Measurements from ENCODE around the gene NFIA. TPM values are rescaled to one million over a fixed set of nuclear protein-coding genes. Genes with fewer than 3 reads are reported as not detected.

Gene NFIA
- polyA plus RNA-seq, 3 donors, result 3.9 to 25.9 (median 18.2) TPM

- WGBS, 3 donors, result 62 to 84% (median 77%) methylated on average over 3 of the region's 3 CpGs
- no peak overlapping the region for H3K27ac ChIP-seq (ENCODE audit: low read depth, low read length)
Observed at GRCh38 chr1:61240878-61241277, 158.5 kb downstream of the NFIA start.

- 14 to 18% (median 15%) methylated on average over 4 of the region's 4 CpGs for WGBS, 3 donors
- H3K27ac ChIP-seq (ENCODE audit: low read depth, low read length), result no peak overlapping the region
Observed at GRCh38 chr1:61241411-61241838, 159.1 kb downstream of the NFIA start.

- no peak overlapping the region for H3K27ac ChIP-seq (ENCODE audit: low read depth, low read length)
Observed at GRCh38 chr1:61241973-61242381, 159.6 kb downstream of the NFIA start.

GRCh38 chr1:61244114-61244513 lies 161.8 kb downstream of the NFIA start:
- H3K27ac ChIP-seq (ENCODE audit: low read depth, low read length), result no peak overlapping the region
- WGBS, 3 donors, result 26 to 58% (median 31%) methylated on average over 1 of the region's 1 CpG

More at GRCh38 chr1:61241973-61242381, 159.6 kb downstream of the NFIA start:
- WGBS, 3 donors, result 49 to 57% (median 55%) methylated on average over 2 of the region's 2 CpGs

- 78 to 88% (median 85%) methylated on average over 7 of the region's 7 CpGs for WGBS, 3 donors
- no peak overlapping the region for H3K27ac ChIP-seq (ENCODE audit: low read depth, low read length)
Observed at GRCh38 chr1:61245696-61246400, 163.5 kb downstream of the NFIA start.

GRCh38 chr1:61247051-61247825 lies 164.9 kb downstream of the NFIA start:
- no peak overlapping the region for H3K27ac ChIP-seq (ENCODE audit: low read depth, low read length)
- 91 to 94% (median 93%) methylated on average over 8 of the region's 8 CpGs for WGBS, 3 donors

- 44 to 70% (median 45%) methylated on average over 6 of the region's 6 CpGs for WGBS, 3 donors
- H3K27ac ChIP-seq (ENCODE audit: low read depth, low read length), result no peak overlapping the region
Observed at GRCh38 chr1:61247881-61248752, 165.8 kb downstream of the NFIA start.

GRCh38 chr1:61250933-61251332 lies 168.6 kb downstream of the NFIA start:
- H3K27ac ChIP-seq (ENCODE audit: low read depth, low read length), result no peak overlapping the region
- WGBS, 3 donors, result 92 to 98% (median 95%) methylated on average over 5 of the region's 5 CpGs

GRCh38 chr1:61253059-61253735 lies 170.8 kb downstream of the NFIA start:
- no peak overlapping the region for H3K27ac ChIP-seq (ENCODE audit: low read depth, low read length)
- 60 to 81% (median 76%) methylated on average over 2 of the region's 2 CpGs for WGBS, 3 donors

- 49 to 82% (median 50%) methylated on average over 1 of the region's 1 CpG for WGBS, 3 donors
- no peak overlapping the region for H3K27ac ChIP-seq (ENCODE audit: low read depth, low read length)
Observed at GRCh38 chr1:61253912-61254633, 171.7 kb downstream of the NFIA start.

GRCh38 chr1:61254634-61255357 lies 172.4 kb downstream of the NFIA start:
- WGBS, 3 donors, result 3 to 48% (median 5%) methylated on average over 6 of the region's 6 CpGs
- H3K27ac ChIP-seq (ENCODE audit: low read depth, low read length), result no peak overlapping the region

- H3K27ac ChIP-seq (ENCODE audit: low read depth, low read length), result no peak overlapping the region
- WGBS, 3 donors, result 10 to 59% (median 17%) methylated on average over 3 of the region's 3 CpGs
Observed at GRCh38 chr1:61255358-61255703, 173.0 kb downstream of the NFIA start.

GRCh38 chr1:61259379-61260148 lies 177.2 kb downstream of the NFIA start:
- H3K27ac ChIP-seq (ENCODE audit: low read depth, low read length), result no peak overlapping the region
- WGBS, 3 donors, result 57 to 86% (median 58%) methylated on average over 9 of the region's 9 CpGs

GRCh38 chr1:61260171-61260570 lies 177.8 kb downstream of the NFIA start:
- WGBS, 3 donors, result 86 to 95% (median 95%) methylated on average over 7 of the region's 7 CpGs
- H3K27ac ChIP-seq (ENCODE audit: low read depth, low read length), result no peak overlapping the region

- no peak overlapping the region for H3K27ac ChIP-seq (ENCODE audit: low read depth, low read length)
- 69 to 76% (median 75%) methylated on average over 3 of the region's 3 CpGs for WGBS, 3 donors
Observed at GRCh38 chr1:61261595-61261994, 179.2 kb downstream of the NFIA start.

Measured in adipose tissue (tissue), 3 donors.